KMS-11 (cell line): ENCODE measurements around the gene DPT.

ENCODE experiments used
- H2AFZ ChIP-seq: fragments of 200-600 bp; sonication (generic); 2 replicates; pipeline ENCODE4 v1.6.1; 2016; ENCODE audit warnings: antibody characterized with exemption, mixed run types, low read depth
- H3K27ac ChIP-seq: fragments of 200-600 bp; sonication (generic); 2 replicates; pipeline ENCODE4 v1.6.1; 2016; ENCODE audit warnings: mild to moderate bottlenecking, mixed run types
- H3K27me3 ChIP-seq: fragments of 200-600 bp; sonication (generic); 2 replicates; pipeline ENCODE4 v1.6.1; 2017; ENCODE audit warnings: mild to moderate bottlenecking, low read depth, mixed run types, moderate library complexity; ENCODE audit not compliant: insufficient read depth
- H3K36me3 ChIP-seq: fragments of 200-600 bp; sonication (generic); 2 replicates; pipeline ENCODE4 v1.6.1; 2017; ENCODE audit warnings: mild to moderate bottlenecking, mixed run types; ENCODE audit not compliant: insufficient read depth
- H3K4me1 ChIP-seq: fragments of 200-600 bp; sonication (generic); 2 replicates; pipeline ENCODE4 v1.6.1; 2016; ENCODE audit warnings: mild to moderate bottlenecking, low read depth, mixed run types; ENCODE audit not compliant: poor library complexity, severe bottlenecking
- H3K4me2 ChIP-seq: fragments of 200-600 bp; sonication (generic); 2 replicates; pipeline ENCODE4 v1.7.0; 2016; ENCODE audit warnings: mild to moderate bottlenecking, mixed run types
- H3K4me3 ChIP-seq: fragments of 200-600 bp; sonication (generic); IDR thresholded peaks from 2 replicates; pipeline ENCODE4 v1.6.1; 2017; ENCODE audit warnings: low read depth, low read length, mixed read lengths; ENCODE audit not compliant: insufficient read depth
- H3K79me2 ChIP-seq: fragments of 200-600 bp; sonication (generic); 2 replicates; pipeline ENCODE4 v1.6.1; 2016; ENCODE audit warnings: low read depth, mixed run types; ENCODE audit not compliant: insufficient read depth
- H3K9ac ChIP-seq: fragments of 200-600 bp; sonication (generic); 2 replicates; pipeline ENCODE4 v1.6.1; 2016; ENCODE audit warnings: mild to moderate bottlenecking, mixed run types
- H4K20me1 ChIP-seq: fragments of 200-600 bp; sonication (generic); 2 replicates; pipeline ENCODE4 v1.6.1; 2016; ENCODE audit warnings: mild to moderate bottlenecking, mixed run types; ENCODE audit not compliant: insufficient read depth
- CTCF ChIP-seq: fragments of 200-600 bp; sonication (generic); conservative IDR thresholded peaks from 2 replicates; pipeline ENCODE4 v1.6.1; 2017; ENCODE audit warnings: low read depth, mild to moderate bottlenecking, antibody characterized with exemption, low read length, moderate library complexity, mixed read lengths

DPT gene

GRCh38 chr1:168714012-168714411 lies 15.0 kb downstream of the DPT start:
- Histone ChIP-seq H3K27ac (no peak overlapping the region), H2AFZ (no peak overlapping the region), H3K4me2 (no peak overlapping the region), H3K4me3 (no peak overlapping the region), H4K20me1 (no peaks in the 10 kb centered on the region), H3K27me3 (no peaks in the 10 kb centered on the region), H3K9ac (no peak overlapping the region), H3K79me2 (no peaks in the 10 kb centered on the region), H3K36me3 (no peaks in the 10 kb centered on the region), H3K4me1 (no peaks in the 10 kb centered on the region)
- TF ChIP-seq CTCF: no peak

- H3K27me3 ChIP-seq: no peaks in the 10 kb centered on the region
- no peaks in the 10 kb centered on the region for H3K79me2 ChIP-seq
- H3K9ac ChIP-seq: no peak overlapping the region
- no peak overlapping the region for H3K4me2 ChIP-seq
- H3K36me3 ChIP-seq: no peaks in the 10 kb centered on the region
- no peak for TF ChIP-seq CTCF
- no peak overlapping the region for H3K4me3 ChIP-seq
- no peaks in the 10 kb centered on the region for H4K20me1 ChIP-seq
- H3K27ac ChIP-seq: no peak overlapping the region
- no peaks in the 10 kb centered on the region for H3K4me1 ChIP-seq
- H2AFZ ChIP-seq: no peak overlapping the region
These were observed 19.3 kb downstream of the DPT start for GRCh38 chr1:168709405-168710363.

- Histone ChIP-seq H3K79me2 (no peaks in the 10 kb centered on the region), H3K9ac (no peak overlapping the region), H3K4me3 (no peak overlapping the region), H3K36me3 (no peaks in the 10 kb centered on the region), H4K20me1 (no peaks in the 10 kb centered on the region), H3K4me1 (no peaks in the 10 kb centered on the region), H3K27ac (no peak overlapping the region), H3K27me3 (no peaks in the 10 kb centered on the region), H3K4me2 (no peak overlapping the region), H2AFZ (no peak overlapping the region)
- no peak for TF ChIP-seq CTCF
These were observed 20.2 kb downstream of the DPT start for GRCh38 chr1:168708698-168709404.

- H3K27me3 ChIP-seq: no peaks in the 10 kb centered on the region
- no peaks in the 10 kb centered on the region for H4K20me1 ChIP-seq
- H2AFZ ChIP-seq: no peak overlapping the region
- H3K4me1 ChIP-seq: no peaks in the 10 kb centered on the region
- H3K4me2 ChIP-seq: no peak overlapping the region
- no peak overlapping the region for H3K27ac ChIP-seq
- no peak for TF ChIP-seq CTCF
- H3K79me2 ChIP-seq: no peaks in the 10 kb centered on the region
- no peak overlapping the region for H3K9ac ChIP-seq
- no peaks in the 10 kb centered on the region for H3K36me3 ChIP-seq
- H3K4me3 ChIP-seq: no peak overlapping the region
These were observed 22.5 kb downstream of the DPT start for GRCh38 chr1:168706391-168706992.
